NAMALWA (cell line): Measurements from ENCODE around the gene PPFIA1.

Source experiments
- DNase-seq: peaks from one replicate; pipeline ENCODE4 v3.0.0-alpha.2; 2015; ENCODE audit warnings: low spot score

PPFIA1 gene

GRCh38 chr11:70298243-70298915, 27.9 kb downstream of the PPFIA1 start:
- DNase-seq, result no peak

DNA sequence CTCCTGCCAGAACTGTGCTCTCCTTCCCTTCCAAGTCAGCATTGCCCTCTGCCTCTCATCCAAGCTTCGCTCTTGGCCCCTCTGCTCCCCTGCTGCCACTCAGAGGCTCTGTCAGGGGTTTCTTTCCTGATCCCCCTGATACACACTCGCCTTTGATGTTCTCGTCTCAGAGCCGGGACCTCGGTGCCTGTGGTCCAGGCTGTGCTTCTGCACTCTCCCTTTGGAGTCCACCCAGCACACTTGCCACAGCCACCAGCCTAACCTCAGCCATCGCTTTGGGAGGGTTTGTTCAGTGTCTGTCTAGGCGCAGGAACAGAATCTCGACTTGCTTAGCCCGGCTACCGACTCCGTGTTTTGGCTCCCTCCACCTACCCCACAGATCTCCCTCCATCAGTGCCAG, 29.1 kb downstream of the PPFIA1 start:
- DNase-seq, result no peak

DNA sequence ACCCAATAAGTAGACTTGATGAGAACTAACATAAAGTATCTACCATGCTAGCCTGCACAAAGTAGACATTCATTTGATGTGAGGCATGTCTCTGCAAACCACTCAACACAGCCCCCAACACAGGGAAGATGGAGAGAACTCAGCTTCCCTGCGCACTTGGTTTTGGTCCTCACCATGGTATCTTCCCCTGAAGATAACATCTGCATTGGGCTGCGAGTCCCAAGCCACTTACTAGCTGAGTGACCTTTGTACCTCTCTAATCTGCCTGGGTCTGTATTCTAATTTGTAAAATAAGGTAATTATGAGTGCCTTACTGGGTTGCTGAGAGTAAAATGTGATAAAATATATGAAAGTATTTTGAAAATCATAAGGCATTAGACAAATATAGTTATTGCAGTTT, 30.7 kb downstream of the PPFIA1 start:
- DNase-seq, result no peak

DNA sequence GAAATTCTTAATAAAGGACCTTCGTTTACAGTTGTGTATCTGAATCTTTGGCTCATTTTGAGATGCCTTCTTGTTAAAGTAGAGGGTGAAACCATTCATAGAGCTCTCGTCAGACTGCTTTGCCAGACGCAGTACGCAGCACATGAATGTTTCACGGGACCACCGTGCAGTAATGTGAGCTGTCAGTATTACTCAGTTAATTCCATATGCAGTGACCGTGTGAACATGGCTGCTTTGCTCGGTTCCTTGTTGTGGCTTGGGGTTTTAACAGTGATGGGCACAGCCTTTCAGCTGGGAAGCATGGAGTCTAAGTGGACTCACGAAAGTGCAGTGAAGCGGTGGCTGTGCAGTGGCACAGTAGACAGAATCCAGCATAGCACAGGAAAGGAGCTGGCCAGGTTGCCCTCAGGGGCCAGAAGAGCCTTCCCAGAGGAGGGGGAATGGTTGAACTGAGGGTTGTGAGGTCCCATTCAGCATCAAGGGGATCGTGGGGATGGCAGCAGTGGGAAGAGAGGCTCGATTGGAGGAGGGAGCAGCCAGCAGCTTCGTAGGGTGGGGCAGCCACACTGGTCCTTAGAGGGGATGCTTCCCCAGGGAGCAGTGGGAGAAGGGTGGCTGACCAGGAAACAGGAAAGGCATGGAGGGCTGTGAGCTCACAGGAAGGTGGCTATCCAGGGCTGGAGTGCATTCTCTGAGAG, 31.4 kb downstream of the PPFIA1 start:
- DNase-seq, result no peak

DNA sequence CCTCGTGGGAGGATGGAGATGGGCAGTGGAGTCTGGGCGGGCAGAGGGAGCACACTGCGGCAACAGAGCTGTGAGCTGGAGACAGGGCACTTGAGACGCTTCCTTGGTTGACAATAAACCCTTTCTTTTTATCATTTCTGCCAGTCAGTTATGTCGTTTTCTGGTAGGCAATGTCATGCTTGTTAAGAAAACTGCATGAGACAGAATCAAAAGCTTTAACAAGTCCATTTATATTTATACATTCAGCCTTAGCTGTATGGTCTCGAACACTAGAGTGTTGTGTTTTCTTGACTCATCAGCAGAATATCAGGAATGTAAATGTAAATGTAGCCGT, 31.9 kb downstream of the PPFIA1 start:
- no peak for DNase-seq

DNA sequence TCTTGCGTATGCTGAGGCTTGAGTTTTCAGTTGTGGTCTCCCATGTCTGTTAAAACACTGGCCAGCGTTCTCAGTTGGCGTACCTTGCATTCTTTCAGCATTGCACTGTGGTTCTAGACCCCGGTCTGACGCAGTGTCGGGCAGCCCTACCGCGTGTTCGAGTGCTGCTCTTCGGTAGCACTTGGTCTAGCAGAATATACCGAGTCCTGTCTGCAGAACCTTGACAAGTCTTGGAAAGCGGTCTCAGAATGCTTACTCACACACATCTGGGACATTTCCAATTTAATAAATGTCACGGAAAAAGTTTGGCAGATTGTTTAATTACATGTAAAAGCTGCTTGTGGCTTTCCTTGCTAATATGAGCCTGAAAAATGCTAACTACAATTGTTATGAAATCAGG, 32.6 kb downstream of the PPFIA1 start:
- no peak for DNase-seq

DNA sequence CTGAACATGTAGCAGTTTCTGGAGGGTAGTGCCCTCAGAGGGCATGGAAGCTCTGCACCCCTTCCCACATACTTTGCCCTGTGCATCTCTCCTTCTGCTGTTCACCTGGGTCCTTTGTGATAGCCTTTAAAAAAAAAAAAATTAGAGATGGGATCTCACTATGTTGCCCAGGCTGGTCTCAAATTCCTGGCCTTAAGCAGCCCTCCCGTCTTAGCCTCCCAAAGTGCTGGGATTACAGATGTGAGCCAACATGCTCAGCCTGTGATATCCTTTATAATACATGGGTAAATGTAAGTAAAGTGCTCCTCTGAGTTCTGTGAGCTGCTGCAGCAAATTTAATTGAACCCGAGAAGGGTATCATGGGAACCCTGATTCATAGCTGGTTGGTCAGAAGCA, 33.7 kb downstream of the PPFIA1 start:
- DNase-seq, result no peak

GRCh38 chr11:70305501-70305900, 35.0 kb downstream of the PPFIA1 start:
- DNase-seq, result no peak

GRCh38 chr11:70306586-70307033, 36.1 kb downstream of the PPFIA1 start:
- DNase-seq, result no peak

GRCh38 chr11:70307176-70307575, 36.7 kb downstream of the PPFIA1 start:
- no peak for DNase-seq

DNA sequence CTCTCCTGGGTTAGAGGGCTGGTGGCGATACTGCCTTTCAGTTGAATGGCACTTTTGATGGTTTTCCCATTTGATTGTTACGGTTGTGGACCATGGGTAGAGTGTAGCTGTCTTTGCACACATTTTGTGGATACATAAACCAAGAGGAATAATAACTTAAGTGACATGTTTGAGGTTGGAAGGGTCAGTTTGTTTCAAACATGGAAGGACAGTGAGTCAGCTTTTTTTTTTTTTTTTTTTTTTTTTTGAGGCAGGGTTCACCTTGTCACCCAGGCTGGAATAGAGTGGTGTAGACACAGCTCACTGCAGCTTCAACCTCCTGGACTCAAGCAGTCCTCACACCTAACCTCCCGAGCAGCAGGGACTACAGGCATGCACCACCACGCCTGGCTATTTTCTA, 41.1 kb downstream of the PPFIA1 start:
- DNase-seq, result no peak

GRCh38 chr11:70312401-70313357, 42.2 kb downstream of the PPFIA1 start:
- DNase-seq, result no peak

GRCh38 chr11:70313945-70314344, 43.5 kb downstream of the PPFIA1 start:
- no peak for DNase-seq

DNA sequence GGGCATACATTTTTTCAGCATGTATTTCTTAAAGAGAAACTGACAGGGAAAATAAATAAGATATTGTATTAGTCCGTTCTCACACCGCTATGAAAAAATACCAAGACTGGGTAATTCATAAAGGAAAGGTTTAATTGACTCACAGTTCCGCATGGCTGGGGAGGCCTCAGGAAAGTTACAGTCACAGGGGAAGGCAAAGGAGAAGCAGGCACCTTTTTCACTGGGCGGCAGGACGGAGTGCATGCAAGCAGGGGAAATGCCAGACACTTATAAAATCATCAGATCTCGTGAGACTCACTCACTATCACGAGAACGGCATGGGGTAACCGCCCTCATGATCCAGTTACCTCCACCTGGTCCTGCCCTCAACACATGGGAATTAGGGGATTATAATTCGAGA, 44.2 kb downstream of the PPFIA1 start:
- no peak for DNase-seq

DNA sequence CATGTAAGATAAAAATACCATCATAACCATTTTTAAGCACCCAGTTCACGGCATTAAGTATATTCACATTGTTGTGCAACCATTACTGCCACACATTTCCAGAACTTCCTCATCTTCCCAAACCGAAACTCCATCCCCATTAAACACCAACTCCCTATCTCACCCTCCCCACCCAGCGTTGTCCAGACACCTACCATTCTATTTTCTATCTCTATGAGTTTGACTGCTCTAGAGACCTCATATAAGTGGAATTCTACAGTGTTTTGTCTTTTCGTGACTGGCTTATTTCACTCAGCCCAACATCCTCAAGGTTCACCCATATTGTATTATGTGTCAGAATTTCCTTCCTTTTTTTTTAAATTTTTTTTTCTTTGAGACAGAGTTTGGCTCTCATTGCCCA, 45.2 kb downstream of the PPFIA1 start:
- DNase-seq, result no peak

- no peak for DNase-seq
Observed at GRCh38 chr11:70317581-70318305, 47.3 kb downstream of the PPFIA1 start.

GRCh38 chr11:70319396-70320076, 49.0 kb downstream of the PPFIA1 start:
- DNase-seq, result no peak

- no peak for DNase-seq
Observed at GRCh38 chr11:70322666-70323065, 52.2 kb downstream of the PPFIA1 start.

DNA sequence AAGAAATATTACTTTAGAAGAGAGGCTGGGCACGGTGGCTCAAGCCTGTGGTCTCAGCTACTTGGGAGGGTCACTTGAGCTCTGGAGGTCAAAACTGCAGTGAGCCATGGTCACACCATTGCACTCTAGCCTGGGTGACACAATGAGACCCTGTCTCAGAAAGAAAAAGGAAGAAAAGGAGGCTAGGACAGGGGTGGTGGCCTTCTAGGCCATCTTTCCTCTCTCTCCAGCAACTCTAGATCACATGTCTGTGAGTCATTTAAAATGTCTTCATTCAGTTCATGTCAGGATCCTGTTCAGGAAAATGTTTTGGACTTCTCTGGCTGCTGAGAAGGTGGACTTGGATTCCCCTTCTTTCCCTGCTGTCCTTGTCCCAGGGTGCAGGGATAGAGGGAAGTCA, 53.3 kb downstream of the PPFIA1 start:
- DNase-seq, result no peak

- DNase-seq, result no peak
Observed at GRCh38 chr11:70324376-70325115, 54.1 kb downstream of the PPFIA1 start.

DNA sequence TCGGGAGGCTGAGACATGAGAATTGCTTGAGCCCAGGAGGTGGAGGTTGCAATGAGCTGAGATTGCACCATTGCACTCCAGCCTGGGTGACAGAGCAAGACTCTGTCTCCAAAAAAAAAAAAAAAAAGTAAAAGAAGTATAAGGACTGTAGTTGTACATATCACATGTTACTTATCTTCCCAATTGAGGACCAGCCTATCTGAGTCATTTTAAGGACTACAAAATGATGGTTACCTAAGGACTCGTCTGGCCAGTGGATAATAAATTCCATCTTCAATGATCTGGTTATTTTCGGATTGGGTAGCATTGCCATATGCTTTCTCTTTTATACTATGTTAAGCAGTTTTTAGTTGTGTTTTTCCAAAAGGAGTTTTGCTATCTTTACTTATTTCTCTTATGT, 55.3 kb downstream of the PPFIA1 start:
- no peak for DNase-seq
